HG03460 (cell line): ENCODE results near the gene IL17F.

Experiments used
- ATAC-seq: cut with Tn5 transposase; IDR thresholded peaks from one replicate; pipeline ENCODE4 v1.9.1; 2021; ENCODE audit not compliant: unreplicated experiment

The IL17F gene

DNA sequence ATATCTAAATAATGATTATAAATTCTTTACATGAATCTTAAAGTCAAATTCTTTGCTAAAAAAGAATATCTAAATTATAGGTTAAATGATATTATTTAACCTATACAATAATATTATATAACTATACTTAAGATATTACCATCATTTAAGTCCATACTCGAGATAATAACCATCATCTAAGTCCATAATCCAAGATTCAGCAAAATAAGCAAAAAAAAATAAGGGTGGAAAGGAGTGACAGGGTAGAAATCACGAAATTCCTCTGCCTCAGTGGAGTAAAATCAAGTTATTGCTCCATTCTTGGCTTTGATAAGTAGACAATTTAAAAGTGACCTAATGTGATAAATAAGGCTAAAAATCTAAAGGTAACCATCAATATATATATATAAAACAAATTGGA lies 48.4 kb downstream of the IL17F start:
- no peak for ATAC-seq

DNA sequence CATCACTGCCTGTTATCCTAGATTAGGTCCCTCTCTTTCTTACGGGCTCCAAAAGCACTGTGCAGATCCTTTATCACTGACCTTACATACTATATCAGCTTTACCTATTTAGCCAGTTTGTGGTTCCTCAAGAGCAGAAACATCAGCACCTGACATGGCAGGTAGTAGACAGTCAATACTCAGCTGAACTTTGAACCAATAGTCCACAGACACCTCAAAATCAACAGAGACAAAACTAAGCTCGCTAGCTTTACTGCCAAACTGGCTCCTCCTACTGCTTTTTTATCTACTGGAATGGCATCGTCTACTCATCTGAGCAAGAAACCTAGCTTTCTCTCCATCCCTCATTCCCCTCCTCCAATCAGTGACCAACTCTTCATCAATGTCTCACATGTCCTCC lies 52.5 kb downstream of the IL17F start:
- ATAC-seq, result no peak

- ATAC-seq, result no peak
Measured at GRCh38 chr6:52190409-52190808, 53.9 kb downstream of the IL17F start.

DNA sequence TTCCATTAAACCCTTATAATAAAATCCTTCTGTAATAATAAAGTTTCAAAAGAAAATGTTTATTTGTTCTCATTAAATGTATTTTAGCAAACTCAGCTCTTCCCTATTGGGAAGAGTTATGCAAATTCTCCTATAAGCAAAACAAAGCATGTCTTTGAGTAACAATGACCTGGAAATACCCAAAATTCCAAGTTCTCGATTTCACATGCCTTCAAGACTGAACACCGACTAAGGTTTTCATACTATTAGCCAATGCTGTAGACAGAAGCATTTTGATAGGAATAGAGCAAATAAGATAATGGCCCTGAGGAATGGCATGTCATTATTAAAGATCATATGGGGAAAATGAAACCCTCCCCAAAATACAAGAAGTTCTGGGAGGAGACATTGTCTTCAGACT lies 54.3 kb downstream of the IL17F start:
- ATAC-seq, result no peak

DNA sequence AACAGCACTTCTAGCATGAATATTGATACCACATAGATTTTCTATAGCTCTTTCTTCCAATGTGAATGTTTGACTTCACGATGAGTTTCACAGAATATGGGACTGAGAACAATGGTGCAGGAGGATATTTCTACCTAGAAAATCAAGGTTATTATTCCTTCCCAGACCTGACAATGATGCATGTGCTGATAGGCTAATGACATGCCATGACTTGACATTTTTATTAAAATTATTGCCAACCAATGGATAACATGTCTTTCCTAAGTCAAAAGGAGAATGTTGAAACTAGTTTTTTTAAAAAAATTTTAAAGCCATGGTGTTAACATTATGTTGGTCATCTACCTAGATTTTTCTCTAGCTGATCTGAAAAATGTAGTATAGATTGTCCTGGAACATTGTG lies 57.2 kb downstream of the IL17F start:
- no peak for ATAC-seq
